IPS-NIHi7 (cell line): Measurements from ENCODE around the gene ECD.

Experiments
- DNase-seq: peaks from one replicate; pipeline ENCODE4 v3.0.0; 2012; ENCODE audit warnings: mixed read lengths; ENCODE audit errors: extremely low spot score

ECD gene

DNA sequence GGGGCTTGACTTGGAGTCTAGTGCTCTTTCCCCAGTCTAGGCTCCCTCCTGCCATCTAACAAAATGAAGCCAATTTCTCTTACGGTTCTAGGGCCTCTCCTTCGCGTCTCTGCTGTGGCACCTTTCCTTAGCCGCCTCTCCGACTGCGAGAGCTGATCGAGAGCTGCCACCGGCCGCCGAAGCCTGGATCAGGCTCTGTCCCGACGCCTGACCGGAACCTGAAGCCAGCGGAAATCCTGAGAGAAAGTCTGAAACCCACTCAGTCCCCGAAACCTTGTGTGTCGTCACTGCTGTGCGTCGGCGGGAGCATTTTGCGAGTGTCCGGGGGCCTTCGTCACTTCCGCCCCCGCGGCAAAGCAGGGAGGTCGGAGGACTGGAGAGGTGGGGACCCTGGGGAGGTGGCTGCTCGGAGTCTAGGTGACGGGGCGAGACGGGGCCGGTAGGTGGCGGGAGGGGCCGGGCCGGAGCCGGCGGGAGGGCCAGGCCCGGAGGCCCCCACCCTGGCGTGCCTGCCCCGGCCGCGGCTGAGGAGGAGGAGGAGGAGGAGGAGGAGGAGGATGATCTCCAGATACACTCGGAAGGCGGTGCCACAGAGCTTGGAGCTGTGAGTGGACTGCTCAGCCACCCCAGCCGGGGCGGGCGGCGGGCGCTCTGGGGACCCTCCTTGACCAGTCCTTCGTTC lies at the start of gene ECD, which contains the start of gene FAM149B1:
ECD (minus strand) TSS at position 226 of the 682 bp plus-strand sequence. CDS start 4,071 bp downstream, outside the sequence.
FAM149B1 (plus strand) TSS at position 337 of the 682 bp plus-strand sequence; CDS start at position 558, 221 bp downstream.
- peak; percentile 95 for DNase-seq

- no peak for DNase-seq
Observed at GRCh38 chr10:73215749-73216148, 47.9 kb upstream of the ECD start.

- no peak for DNase-seq
Observed at GRCh38 chr10:73211106-73211811, 43.5 kb upstream of the ECD start.

DNA sequence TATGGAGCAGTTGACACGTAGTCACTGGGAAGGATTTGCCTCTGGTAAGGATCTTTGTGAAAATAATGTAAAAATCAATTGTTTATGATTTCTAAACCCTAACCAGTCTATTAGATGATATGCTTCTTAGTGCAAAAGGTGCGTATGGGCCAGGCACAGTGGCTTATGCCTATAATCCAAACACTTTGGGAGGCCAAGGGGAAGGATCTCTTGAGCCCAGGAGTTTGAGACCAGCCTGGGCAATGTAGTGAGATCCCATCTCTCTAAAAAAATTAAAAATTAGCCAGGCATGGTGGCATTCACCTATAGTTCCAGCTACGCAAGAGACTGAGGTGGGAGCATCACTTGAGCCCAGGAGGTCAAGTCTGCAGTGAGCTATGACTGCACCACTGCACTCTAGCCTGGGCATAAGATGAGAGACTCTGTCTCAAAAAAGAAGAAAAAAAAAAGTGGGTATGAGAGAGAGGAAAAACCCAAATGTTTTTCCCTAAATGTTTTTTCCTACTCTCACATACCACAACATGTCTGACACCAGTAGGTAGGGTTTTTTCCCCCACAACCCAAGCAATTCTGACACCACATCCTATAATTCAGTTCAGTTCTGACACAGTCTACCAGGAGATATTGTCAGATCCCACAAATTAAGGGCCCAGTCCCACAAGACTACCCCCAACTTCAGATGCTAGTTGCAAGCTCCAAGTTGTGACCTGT lies 42.7 kb upstream of the ECD start:
- no peak for DNase-seq

- no peak for DNase-seq
Observed at GRCh38 chr10:73209705-73210104, 41.9 kb upstream of the ECD start.

DNA sequence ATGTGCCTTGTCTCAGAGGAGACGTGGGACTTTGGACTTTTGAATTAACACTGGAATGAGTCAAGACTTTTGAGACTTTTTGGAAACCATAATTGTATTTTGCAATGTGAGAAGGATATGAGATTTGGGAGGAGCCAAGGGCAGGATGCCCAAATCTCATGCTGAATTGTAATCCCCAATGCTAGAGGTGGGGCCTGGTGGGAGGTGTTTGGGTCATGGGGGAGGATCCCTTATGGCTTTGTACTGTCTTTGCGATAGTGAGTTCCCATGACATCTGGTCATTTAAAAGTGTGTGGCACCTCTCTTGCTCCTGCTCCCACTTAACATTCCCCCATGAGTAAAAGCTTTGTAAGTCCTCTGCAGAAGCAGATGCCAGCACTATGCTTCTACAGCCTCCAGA lies 40.1 kb upstream of the ECD start:
- DNase-seq, result no peak

DNA sequence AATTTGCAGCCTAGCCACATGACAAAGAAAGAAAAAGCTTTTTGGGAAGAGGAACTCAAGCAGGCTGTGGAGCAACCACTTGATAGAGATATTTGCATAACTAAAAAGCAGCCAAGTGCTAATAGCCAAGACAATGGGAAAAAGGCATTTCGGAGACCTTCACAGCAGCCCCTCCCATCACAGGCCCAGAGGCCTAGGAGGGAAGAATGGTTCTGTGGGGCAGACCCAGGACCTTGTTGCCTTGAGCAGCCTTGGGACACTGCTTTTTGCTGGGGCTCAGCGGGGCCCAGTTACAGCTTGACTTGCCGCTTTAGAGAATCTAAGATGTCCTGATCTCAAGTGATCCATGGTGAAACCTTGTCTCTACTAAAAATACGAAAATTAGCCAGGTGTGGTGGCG lies 38.6 kb upstream of the ECD start:
- no peak for DNase-seq

DNA sequence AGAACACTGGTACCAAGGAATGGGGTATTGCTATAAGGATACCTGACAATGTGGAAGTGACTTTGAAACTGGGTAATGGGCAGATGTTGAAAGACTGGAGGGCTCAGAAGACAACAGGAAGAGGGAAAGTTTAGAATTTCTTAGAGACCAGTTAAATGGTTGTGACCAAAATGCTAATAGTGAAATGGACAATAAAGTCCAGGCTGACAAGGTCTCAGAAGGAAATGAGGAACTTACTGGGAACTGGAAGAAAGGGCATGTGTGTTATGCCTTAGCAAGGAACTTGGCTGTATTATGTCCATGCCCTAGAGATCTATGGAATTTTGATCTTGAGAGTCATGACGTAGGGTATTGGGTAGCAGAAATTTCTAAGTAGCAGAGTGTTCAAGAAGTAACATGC lies 38.1 kb upstream of the ECD start:
- DNase-seq, result no peak

- DNase-seq, result no peak
Observed at GRCh38 chr10:73205081-73205480, 37.3 kb upstream of the ECD start.

- no peak for DNase-seq
Observed at GRCh38 chr10:73190188-73190587, 22.4 kb upstream of the ECD start.

GRCh38 chr10:73186266-73186665 lies 18.5 kb upstream of the ECD start:
- no peak for DNase-seq

DNA sequence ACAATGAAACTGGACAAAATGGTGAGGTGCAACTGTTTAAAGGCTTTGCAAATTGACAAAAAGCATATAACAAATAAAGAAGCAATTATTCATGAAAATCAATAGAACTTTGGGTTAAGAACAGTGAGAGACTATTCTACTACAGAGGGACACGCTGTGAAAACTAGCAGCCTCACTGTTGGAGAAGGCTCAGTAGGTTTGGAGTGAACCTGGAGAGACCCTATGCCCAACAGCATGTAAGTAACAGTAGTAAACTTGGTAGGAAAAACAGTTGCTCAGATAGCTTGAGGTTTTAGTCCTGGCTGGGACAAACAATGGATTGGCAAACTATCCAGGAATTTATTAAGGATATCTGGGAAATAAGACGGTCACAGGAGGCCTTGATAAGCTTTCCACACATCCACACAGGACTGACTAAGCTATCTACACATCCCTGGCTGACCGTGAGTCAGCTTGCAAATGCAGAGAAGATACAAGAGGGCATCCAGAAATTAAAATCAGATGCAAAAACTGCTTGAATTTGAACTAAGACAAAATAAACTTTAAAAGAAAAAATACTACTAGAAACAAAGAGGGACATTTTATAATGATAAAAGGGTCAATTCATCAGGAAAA lies 16.0 kb upstream of the ECD start:
- DNase-seq, result no peak

DNA sequence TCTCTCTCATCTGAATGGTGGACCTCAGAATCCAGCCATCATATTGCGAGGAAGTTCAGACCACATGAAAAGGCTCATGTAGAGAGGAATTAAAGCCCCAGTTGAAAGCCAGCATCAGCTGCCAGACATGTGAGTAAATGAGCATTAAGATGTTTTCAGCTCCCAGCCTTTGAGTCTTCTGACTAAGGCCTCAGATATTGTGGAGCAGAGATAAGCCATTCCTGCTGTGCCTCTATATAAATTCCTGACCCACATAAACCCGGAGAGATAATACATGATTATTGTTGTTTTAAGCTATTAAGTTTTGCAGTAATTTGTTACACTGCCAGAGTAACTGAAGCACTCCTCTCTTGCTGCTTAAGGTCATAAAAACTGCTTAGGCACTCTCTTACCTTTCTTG lies 14.8 kb upstream of the ECD start:
- no peak for DNase-seq

DNA sequence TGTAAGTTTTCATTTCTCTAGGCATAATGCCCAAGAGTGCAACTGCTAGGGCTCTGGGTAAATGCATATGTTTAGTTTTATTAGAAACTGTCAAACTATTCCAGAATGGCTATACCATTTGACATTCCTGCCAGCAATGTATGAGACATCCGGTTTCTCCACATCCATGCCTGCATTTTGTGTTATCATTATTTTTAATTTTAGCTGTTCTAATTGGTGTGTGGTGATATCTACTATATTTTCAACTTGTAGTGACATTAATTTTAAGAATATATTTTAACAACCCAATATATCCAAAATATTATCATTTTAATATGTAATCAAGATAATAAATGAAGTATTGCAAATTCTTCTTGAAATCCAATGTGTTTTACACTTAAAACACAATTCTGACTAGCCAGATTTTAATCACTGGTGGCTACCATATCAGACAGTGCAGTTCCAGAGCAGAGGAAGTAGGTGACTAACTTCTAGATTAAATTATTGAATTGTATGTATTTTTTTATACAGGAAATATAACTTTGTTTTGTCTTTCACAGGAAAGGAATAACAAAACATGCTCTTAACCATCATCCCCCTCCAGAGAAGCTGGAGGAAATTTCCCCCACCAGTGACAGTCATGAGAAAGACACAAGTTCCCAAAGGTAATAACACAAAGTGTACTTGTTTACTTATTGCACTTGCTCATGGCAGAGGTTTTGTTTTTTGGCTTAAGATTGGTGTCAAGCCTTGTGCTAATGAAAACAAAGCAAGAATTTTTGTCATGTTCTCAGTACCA lies 6.5 kb upstream of the ECD start:
- DNase-seq, result no peak

DNA sequence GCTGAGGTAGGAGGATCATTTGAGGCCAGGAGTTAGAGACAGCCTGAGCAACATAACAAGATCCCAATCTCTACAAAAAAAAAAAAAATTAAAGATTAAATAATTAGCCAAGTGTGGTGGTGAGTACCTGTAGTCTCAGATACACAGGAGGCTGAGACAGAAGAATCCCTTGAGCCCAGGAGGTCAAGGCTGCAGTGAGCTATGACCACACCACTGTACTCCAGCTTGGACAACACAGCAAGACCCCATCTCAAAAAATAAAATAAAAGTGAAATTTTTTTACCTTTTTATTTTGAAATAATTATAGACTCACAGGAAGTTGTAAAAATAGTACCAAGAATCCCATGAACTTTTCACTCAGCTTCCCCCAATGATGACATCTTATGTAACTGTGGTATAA lies 5.1 kb upstream of the ECD start:
- no peak for DNase-seq

DNA sequence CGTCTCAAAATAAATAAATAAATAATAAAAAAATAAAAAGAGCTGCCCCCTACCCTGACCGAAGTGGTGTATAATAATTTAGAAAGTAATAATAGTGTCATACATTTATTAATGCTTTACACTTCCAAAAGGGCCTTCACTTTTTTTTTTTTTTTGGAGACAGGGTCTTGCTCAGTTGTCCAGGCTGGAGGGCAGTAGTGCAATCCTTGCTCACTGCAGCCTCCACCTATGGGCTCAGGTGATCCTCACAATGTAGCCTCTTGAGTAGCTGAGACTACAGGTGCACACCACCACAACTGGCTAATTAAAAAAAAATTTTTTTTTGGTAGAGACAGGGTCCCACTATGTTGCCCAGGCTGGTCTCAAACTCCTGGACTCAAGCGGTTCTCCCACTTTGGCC lies 1.5 kb upstream of the ECD start:
- no peak for DNase-seq

DNA sequence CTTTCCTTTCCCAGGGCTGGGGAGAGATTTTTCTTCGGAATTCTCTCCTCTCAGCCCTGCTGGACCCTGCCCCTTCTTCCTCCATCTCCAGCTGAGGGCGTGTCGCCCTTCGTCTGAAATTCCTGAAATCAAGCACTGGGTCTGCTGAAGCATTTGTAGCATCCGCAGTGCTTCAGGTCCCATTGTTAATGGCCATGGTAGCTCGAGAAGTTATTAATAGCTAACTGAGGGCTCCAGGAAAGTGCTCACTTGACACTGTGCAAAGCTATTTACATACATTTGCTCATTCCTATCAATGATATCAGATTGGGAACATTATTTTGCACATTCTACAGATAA lies 626 bp upstream of the ECD start:
- no peak for DNase-seq

DNA sequence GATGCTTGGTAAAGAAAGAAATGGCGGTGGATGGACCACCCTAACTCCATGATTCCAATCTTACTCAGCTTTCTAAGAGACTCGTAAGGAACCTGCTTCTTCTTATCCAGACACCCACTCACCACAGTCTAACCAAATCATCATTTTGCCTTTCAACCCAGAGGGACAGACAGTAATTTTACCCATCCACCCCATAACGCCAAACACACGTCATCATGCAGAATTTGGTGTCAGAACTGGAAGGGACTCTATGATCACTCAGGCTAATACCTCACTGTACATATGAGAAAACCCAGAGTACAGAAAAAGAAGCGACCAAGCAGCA lies 388 bp downstream of the ECD start:
- DNase-seq, result no peak

DNA sequence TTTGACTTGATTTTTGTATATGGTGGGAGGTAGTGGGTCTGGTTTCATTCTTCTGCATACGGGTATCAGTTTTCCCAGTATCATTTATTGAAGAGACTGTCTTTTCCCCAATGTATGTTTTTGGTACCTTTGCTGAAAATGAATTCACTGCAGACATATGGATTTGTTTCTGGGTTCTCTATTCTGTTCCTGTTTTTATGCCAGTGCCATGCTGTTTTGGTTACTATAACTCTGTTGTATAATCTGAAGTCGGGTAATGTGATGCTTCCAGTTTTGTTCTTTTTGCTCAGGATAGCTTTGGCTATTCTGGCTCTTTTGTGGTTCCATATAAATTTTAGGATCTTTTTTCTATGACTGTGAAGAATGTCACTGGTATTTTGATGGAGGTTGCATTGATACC lies 836 bp downstream of the ECD start:
- no peak for DNase-seq

- no peak for DNase-seq
Observed at GRCh38 chr10:73163096-73163495, 4.7 kb downstream of the ECD start.

DNA sequence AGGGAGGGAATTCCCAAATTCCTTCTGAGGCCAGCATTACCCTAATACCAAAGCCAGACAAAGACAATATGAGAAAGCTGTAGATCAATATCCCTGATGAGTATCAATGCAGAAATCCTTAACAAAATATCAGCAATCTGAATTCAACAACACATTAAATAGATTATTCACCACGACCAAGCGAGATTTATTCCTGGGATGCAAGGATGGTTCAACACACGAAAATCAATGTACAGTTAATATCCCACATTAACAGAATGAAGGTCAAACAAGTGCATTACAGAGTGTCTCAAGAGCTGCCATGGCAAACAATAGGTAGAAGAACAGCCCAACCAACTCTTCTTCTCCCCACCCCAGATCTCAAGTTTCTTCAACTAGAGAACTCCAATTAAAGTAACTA lies 6.1 kb downstream of the ECD start:
- DNase-seq, result no peak

- no peak for DNase-seq
Observed at GRCh38 chr10:73161079-73161478, 6.7 kb downstream of the ECD start.
